ENCODE data around the gene SIRT1. TPM values are rescaled to one million over a fixed set of nuclear protein-coding genes. Genes with fewer than 3 reads are reported as not detected.

The SIRT1 gene
- total RNA-seq, 2 donors from 2014 or later: 30.2 to 36.7 TPM

GRCh38 chr10:67934336-67934735 is 49.9 kb downstream of the SIRT1 start:
- Histone ChIP-seq H3K36me3 (ENCODE audit: control insufficient read depth, insufficient read depth, low read length) (peaks cover 66% of the 10 kb centered on the region), H3K9me3 (ENCODE audit: control insufficient read depth, low read length) (no peaks in the 10 kb centered on the region), H3K27ac (ENCODE audit: low read depth, low read length) (no peak overlapping the region), H3K9ac (ENCODE audit: extremely low read depth, low read length, poor library complexity, severe bottlenecking) (no peak overlapping the region), H3K4me3 (ENCODE audit: low read length) (no peak overlapping the region), H3K4me1 (ENCODE audit: control insufficient read depth, insufficient read depth, low read length) (no peaks in the 10 kb centered on the region), H3K27me3 (ENCODE audit: control insufficient read depth, insufficient read depth, low read length, poor library complexity, severe bottlenecking) (no peaks in the 10 kb centered on the region)
- peaks cover 5% of the 10 kb centered on the region for H3K4me1 Mint-ChIP-seq
- no peak for DNase-seq
- WGBS, 2 experiments (ENCODE audit: insufficient coverage in 1 of 2, insufficient read length in 1 of 2): 100% methylated on average over 1 of the region's 1 CpG; no CpG with 5 or more reads in 1 of the 2 experiments
- TF ChIP-seq CTCF (conservative IDR thresholded peaks at IDR 0.05): no peak
- H3K27me3 Mint-ChIP-seq (ENCODE audit: insufficient read depth): no peaks in the 10 kb centered on the region
- H3K36me3 Mint-ChIP-seq (ENCODE audit: low read depth): peaks cover 56% of the 10 kb centered on the region
- H3K9me3 Mint-ChIP-seq: no peaks in the 10 kb centered on the region
- H3K4me3 Mint-ChIP-seq: no peak overlapping the region
- peak overlapping the region; percentile 70 for H3K27ac Mint-ChIP-seq

GRCh38 chr10:67935223-67935622 is 50.8 kb downstream of the SIRT1 start:
- Mint-ChIP-seq H3K27me3 (ENCODE audit: insufficient read depth) (no peaks in the 10 kb centered on the region), H3K9me3 (no peaks in the 10 kb centered on the region), H3K27ac (peak overlapping the region; percentile 79), H3K36me3 (ENCODE audit: low read depth) (peaks cover 54% of the 10 kb centered on the region), H3K4me3 (no peak overlapping the region), H3K4me1 (peaks cover 5% of the 10 kb centered on the region)
- Histone ChIP-seq H3K27ac (ENCODE audit: low read depth, low read length) (no peak overlapping the region), H3K36me3 (ENCODE audit: control insufficient read depth, insufficient read depth, low read length) (peaks cover 62% of the 10 kb centered on the region), H3K27me3 (ENCODE audit: control insufficient read depth, insufficient read depth, low read length, poor library complexity, severe bottlenecking) (no peaks in the 10 kb centered on the region), H3K4me1 (ENCODE audit: control insufficient read depth, insufficient read depth, low read length) (no peaks in the 10 kb centered on the region), H3K9me3 (ENCODE audit: control insufficient read depth, low read length) (no peaks in the 10 kb centered on the region), H3K4me3 (ENCODE audit: low read length) (no peak overlapping the region), H3K9ac (ENCODE audit: extremely low read depth, low read length, poor library complexity, severe bottlenecking) (no peak overlapping the region)
- peak; percentile 59 for DNase-seq
- TF ChIP-seq CTCF (conservative IDR thresholded peaks at IDR 0.05): no peak
- WGBS, 2 experiments (ENCODE audit: insufficient coverage in 1 of 2, insufficient read length in 1 of 2): 89 to 92% methylated on average over 8 to 9 of the region's 9 CpGs

GRCh38 chr10:67936416-67936815 is 52.0 kb downstream of the SIRT1 start:
- H3K27me3 ChIP-seq (ENCODE audit: control insufficient read depth, insufficient read depth, low read length, poor library complexity, severe bottlenecking): no peaks in the 10 kb centered on the region
- Mint-ChIP-seq H3K27ac (no peak overlapping the region), H3K36me3 (ENCODE audit: low read depth) (peaks cover 48% of the 10 kb centered on the region), H3K4me1 (peaks cover 5% of the 10 kb centered on the region), H3K27me3 (ENCODE audit: insufficient read depth) (no peaks in the 10 kb centered on the region), H3K9me3 (no peaks in the 10 kb centered on the region), H3K4me3 (no peak overlapping the region)
- no peak overlapping the region for H3K9ac ChIP-seq (ENCODE audit: extremely low read depth, low read length, poor library complexity, severe bottlenecking)
- H3K4me1 ChIP-seq (ENCODE audit: control insufficient read depth, insufficient read depth, low read length): no peaks in the 10 kb centered on the region
- peaks cover 63% of the 10 kb centered on the region for H3K36me3 ChIP-seq (ENCODE audit: control insufficient read depth, insufficient read depth, low read length)
- no peak for TF ChIP-seq CTCF (conservative IDR thresholded peaks at IDR 0.05)
- no peak for DNase-seq
- H3K4me3 ChIP-seq (ENCODE audit: low read length): no peak overlapping the region
- no peak overlapping the region for H3K27ac ChIP-seq (ENCODE audit: low read depth, low read length)
- H3K9me3 ChIP-seq (ENCODE audit: control insufficient read depth, low read length): no peaks in the 10 kb centered on the region
- 94% methylated on average over 1 of the region's 1 CpG; no CpG with 5 or more reads in 1 of the 2 experiments for WGBS, 2 experiments (ENCODE audit: insufficient coverage in 1 of 2, insufficient read length in 1 of 2)

Measured in endodermal cell (in vitro differentiated cells).